Measurements from ENCODE around the gene PATJ. TPM values are rescaled to one million over a fixed set of nuclear protein-coding genes. Genes with fewer than 3 reads are reported as not detected.

The PATJ gene
- total RNA-seq, 2 donors from 2014 or later = 42.7 to 67.5 TPM

GRCh38 chr1:61756773-61757172, 14.5 kb downstream of the PATJ start:
- WGBS = 75% methylated on average over 3 of the region's 3 CpGs
- intact Hi-C loops (cut with DNase I) = no loop called here
- no peak for DNase-seq (ENCODE audit: low spot score)
- no peaks in the 10 kb centered on the region for H3K27me3 ChIP-seq (replicated peaks; ENCODE audit: insufficient read depth)
- TF ChIP-seq CTCF (IDR thresholded peaks at IDR 0.05) = no peak
- no peak for TF ChIP-seq POLR2AphosphoS5 (IDR thresholded peaks at IDR 0.05)
- no peak for TF ChIP-seq POLR2A (IDR thresholded peaks at IDR 0.05)
- H3K36me3 ChIP-seq = no peaks in the 10 kb centered on the region
- H3K27ac ChIP-seq = no peak overlapping the region
- H3K4me3 ChIP-seq = no peak overlapping the region
- H3K9me3 ChIP-seq = no peaks in the 10 kb centered on the region
- H3K4me1 ChIP-seq (replicated peaks) = no peaks in the 10 kb centered on the region

- WGBS = 75% methylated on average over 2 of the region's 2 CpGs
- no peaks in the 10 kb centered on the region for H3K9me3 ChIP-seq
- DNase-seq (ENCODE audit: low spot score) = no peak
- H3K4me3 ChIP-seq = no peak overlapping the region
- no peaks in the 10 kb centered on the region for H3K4me1 ChIP-seq (replicated peaks)
- H3K27me3 ChIP-seq (replicated peaks; ENCODE audit: insufficient read depth) = no peaks in the 10 kb centered on the region
- no peaks in the 10 kb centered on the region for H3K36me3 ChIP-seq
- no peak overlapping the region for H3K27ac ChIP-seq
- intact Hi-C loops (cut with DNase I) = no loop called here
- TF ChIP-seq POLR2AphosphoS5 (IDR thresholded peaks at IDR 0.05) (no peak), CTCF (IDR thresholded peaks at IDR 0.05) (no peak), POLR2A (IDR thresholded peaks at IDR 0.05) (no peak)
Measured at GRCh38 chr1:61757950-61758349, 15.7 kb downstream of the PATJ start.

- Histone ChIP-seq H3K27me3 (replicated peaks; ENCODE audit: insufficient read depth) (no peaks in the 10 kb centered on the region), H3K9me3 (no peaks in the 10 kb centered on the region), H3K27ac (no peak overlapping the region), H3K36me3 (no peaks in the 10 kb centered on the region), H3K4me1 (replicated peaks) (no peaks in the 10 kb centered on the region), H3K4me3 (no peak overlapping the region)
- TF ChIP-seq CTCF (IDR thresholded peaks at IDR 0.05) (no peak), POLR2AphosphoS5 (IDR thresholded peaks at IDR 0.05) (no peak), POLR2A (IDR thresholded peaks at IDR 0.05) (no peak)
- no peak for DNase-seq (ENCODE audit: low spot score)
- intact Hi-C loops (cut with DNase I) = no loop called here
- WGBS = 98% methylated on average over 1 of the region's 1 CpG
Measured at GRCh38 chr1:61770131-61770530, 27.9 kb downstream of the PATJ start.

- intact Hi-C loops (cut with DNase I) = no loop called here
- H3K4me1 ChIP-seq (replicated peaks) = no peaks in the 10 kb centered on the region
- no peak overlapping the region for H3K4me3 ChIP-seq
Measured at GRCh38 chr1:61776091-61776490, 33.8 kb downstream of the PATJ start.

More at GRCh38 chr1:61776091-61776490, 33.8 kb downstream of the PATJ start:
- WGBS = 85% methylated on average over 2 of the region's 2 CpGs
- Histone ChIP-seq H3K27me3 (replicated peaks; ENCODE audit: insufficient read depth) (no peaks in the 10 kb centered on the region), H3K27ac (no peak overlapping the region), H3K9me3 (no peaks in the 10 kb centered on the region), H3K36me3 (no peaks in the 10 kb centered on the region)
- TF ChIP-seq POLR2AphosphoS5 (IDR thresholded peaks at IDR 0.05) (no peak), CTCF (IDR thresholded peaks at IDR 0.05) (no peak), POLR2A (IDR thresholded peaks at IDR 0.05) (no peak)
- no peak for DNase-seq (ENCODE audit: low spot score)
